Measurements from ENCODE around the gene DGCR6. TPM values are rescaled to one million over a fixed set of nuclear protein-coding genes. Genes with fewer than 3 reads are reported as not detected.
"Not testable (repeated sequence)": the region's sequence is repeated elsewhere in the genome, so short reads cannot be mapped to it uniquely, and the experiment has no call there.

The DGCR6 gene
- total RNA-seq, 1 donor from 2014 or later = 26.1 TPM

GRCh38 chr22:18953128-18953527, 47.0 kb downstream of the DGCR6 start:
- H3K36me3 ChIP-seq (ENCODE audit: control insufficient read depth in 3 of 3, insufficient read depth in 3 of 3, low read length in 3 of 3); H3K27ac ChIP-seq (ENCODE audit: low read depth, low read length); H3K4me3 ChIP-seq (ENCODE audit: low read length in 3 of 3); H3K9ac ChIP-seq (ENCODE audit: low read depth in 1 of 3, low read length in 3 of 3); H3K4me1 ChIP-seq (ENCODE audit: control insufficient read depth in 3 of 3, insufficient read depth in 3 of 3, low read length in 3 of 3); H3K9me3 ChIP-seq (ENCODE audit: control insufficient read depth in 3 of 3, low read length in 3 of 3): not testable (repeated sequence)
- peaks cover 2 to 14% (median 3%) of the 10 kb centered on the region in 3 donors for H3K27me3 ChIP-seq (ENCODE audit: control insufficient read depth in 3 of 3, insufficient read depth in 3 of 3, low read length in 3 of 3)

GRCh38 chr22:18954303-18954989, 48.3 kb downstream of the DGCR6 start:
- not testable (repeated sequence) for H3K27me3 ChIP-seq (ENCODE audit: control insufficient read depth in 3 of 3, insufficient read depth in 3 of 3, low read length in 3 of 3); H3K4me1 ChIP-seq (ENCODE audit: control insufficient read depth in 3 of 3, insufficient read depth in 3 of 3, low read length in 3 of 3); H3K27ac ChIP-seq (ENCODE audit: low read depth, low read length); H3K4me3 ChIP-seq (ENCODE audit: low read length in 3 of 3); H3K9me3 ChIP-seq (ENCODE audit: control insufficient read depth in 3 of 3, low read length in 3 of 3); H3K36me3 ChIP-seq (ENCODE audit: control insufficient read depth in 3 of 3, insufficient read depth in 3 of 3, low read length in 3 of 3); H3K9ac ChIP-seq (ENCODE audit: low read depth in 1 of 3, low read length in 3 of 3)

- no peak overlapping the region for H3K4me3 ChIP-seq (ENCODE audit: low read length in 3 of 3)
- no peaks in the 10 kb centered on the region for H3K9me3 ChIP-seq (ENCODE audit: control insufficient read depth in 3 of 3, low read length in 3 of 3)
- no peaks in the 10 kb centered on the region for H3K4me1 ChIP-seq (ENCODE audit: control insufficient read depth in 3 of 3, insufficient read depth in 3 of 3, low read length in 3 of 3)
- H3K27me3 ChIP-seq (ENCODE audit: control insufficient read depth in 3 of 3, insufficient read depth in 3 of 3, low read length in 3 of 3) = peaks cover 0 to 6% (median 3%) of the 10 kb centered on the region in 3 donors
- H3K9ac ChIP-seq (ENCODE audit: low read depth in 1 of 3, low read length in 3 of 3) = no peak overlapping the region
- no peak overlapping the region for H3K27ac ChIP-seq (ENCODE audit: low read depth, low read length)
- no peaks in the 10 kb centered on the region for H3K36me3 ChIP-seq (ENCODE audit: control insufficient read depth in 3 of 3, insufficient read depth in 3 of 3, low read length in 3 of 3)
Observed at GRCh38 chr22:18954990-18955571, 49.0 kb downstream of the DGCR6 start.

GRCh38 chr22:18955696-18956095, 49.6 kb downstream of the DGCR6 start:
- H3K9me3 ChIP-seq (ENCODE audit: control insufficient read depth in 3 of 3, low read length in 3 of 3) = no peaks in the 10 kb centered on the region
- no peaks in the 10 kb centered on the region for H3K4me1 ChIP-seq (ENCODE audit: control insufficient read depth in 3 of 3, insufficient read depth in 3 of 3, low read length in 3 of 3)
- no peak overlapping the region for H3K27ac ChIP-seq (ENCODE audit: low read depth, low read length)
- H3K4me3 ChIP-seq (ENCODE audit: low read length in 3 of 3) = no peak overlapping the region
- no peaks in the 10 kb centered on the region for H3K36me3 ChIP-seq (ENCODE audit: control insufficient read depth in 3 of 3, insufficient read depth in 3 of 3, low read length in 3 of 3)
- H3K9ac ChIP-seq (ENCODE audit: low read depth in 1 of 3, low read length in 3 of 3) = no peak overlapping the region
- peaks cover 0 to 6% (median 3%) of the 10 kb centered on the region in 3 donors for H3K27me3 ChIP-seq (ENCODE audit: control insufficient read depth in 3 of 3, insufficient read depth in 3 of 3, low read length in 3 of 3)

- H3K9me3 ChIP-seq (ENCODE audit: control insufficient read depth in 3 of 3, low read length in 3 of 3); H3K27ac ChIP-seq (ENCODE audit: low read depth, low read length); H3K9ac ChIP-seq (ENCODE audit: low read depth in 1 of 3, low read length in 3 of 3); H3K36me3 ChIP-seq (ENCODE audit: control insufficient read depth in 3 of 3, insufficient read depth in 3 of 3, low read length in 3 of 3); H3K4me3 ChIP-seq (ENCODE audit: low read length in 3 of 3); H3K27me3 ChIP-seq (ENCODE audit: control insufficient read depth in 3 of 3, insufficient read depth in 3 of 3, low read length in 3 of 3); H3K4me1 ChIP-seq (ENCODE audit: control insufficient read depth in 3 of 3, insufficient read depth in 3 of 3, low read length in 3 of 3): not testable (repeated sequence)
Observed at GRCh38 chr22:18956121-18956895, 50.2 kb downstream of the DGCR6 start.

GRCh38 chr22:18956956-18957355, 50.8 kb downstream of the DGCR6 start:
- H3K36me3 ChIP-seq (ENCODE audit: control insufficient read depth in 3 of 3, insufficient read depth in 3 of 3, low read length in 3 of 3); H3K4me3 ChIP-seq (ENCODE audit: low read length in 3 of 3); H3K9ac ChIP-seq (ENCODE audit: low read depth in 1 of 3, low read length in 3 of 3); H3K27me3 ChIP-seq (ENCODE audit: control insufficient read depth in 3 of 3, insufficient read depth in 3 of 3, low read length in 3 of 3); H3K27ac ChIP-seq (ENCODE audit: low read depth, low read length); H3K4me1 ChIP-seq (ENCODE audit: control insufficient read depth in 3 of 3, insufficient read depth in 3 of 3, low read length in 3 of 3); H3K9me3 ChIP-seq (ENCODE audit: control insufficient read depth in 3 of 3, low read length in 3 of 3): not testable (repeated sequence)

- H3K36me3 ChIP-seq (ENCODE audit: control insufficient read depth in 3 of 3, insufficient read depth in 3 of 3, low read length in 3 of 3); H3K4me1 ChIP-seq (ENCODE audit: control insufficient read depth in 3 of 3, insufficient read depth in 3 of 3, low read length in 3 of 3); H3K9me3 ChIP-seq (ENCODE audit: control insufficient read depth in 3 of 3, low read length in 3 of 3); H3K4me3 ChIP-seq (ENCODE audit: low read length in 3 of 3); H3K27ac ChIP-seq (ENCODE audit: low read depth, low read length); H3K27me3 ChIP-seq (ENCODE audit: control insufficient read depth in 3 of 3, insufficient read depth in 3 of 3, low read length in 3 of 3); H3K9ac ChIP-seq (ENCODE audit: low read depth in 1 of 3, low read length in 3 of 3): not testable (repeated sequence)
Observed at GRCh38 chr22:18957621-18958320, 51.7 kb downstream of the DGCR6 start.

GRCh38 chr22:18958321-18958705, 52.2 kb downstream of the DGCR6 start:
- H3K9ac ChIP-seq (ENCODE audit: low read depth in 1 of 3, low read length in 3 of 3) = not testable (repeated sequence)

GRCh38 chr22:18958738-18959137, 52.6 kb downstream of the DGCR6 start:
- H3K9ac ChIP-seq (ENCODE audit: low read depth in 1 of 3, low read length in 3 of 3); H3K4me1 ChIP-seq (ENCODE audit: control insufficient read depth in 3 of 3, insufficient read depth in 3 of 3, low read length in 3 of 3); H3K4me3 ChIP-seq (ENCODE audit: low read length in 3 of 3); H3K27me3 ChIP-seq (ENCODE audit: control insufficient read depth in 3 of 3, insufficient read depth in 3 of 3, low read length in 3 of 3); H3K27ac ChIP-seq (ENCODE audit: low read depth, low read length); H3K36me3 ChIP-seq (ENCODE audit: control insufficient read depth in 3 of 3, insufficient read depth in 3 of 3, low read length in 3 of 3); H3K9me3 ChIP-seq (ENCODE audit: control insufficient read depth in 3 of 3, low read length in 3 of 3): not testable (repeated sequence)

More at GRCh38 chr22:18958321-18958705, 52.2 kb downstream of the DGCR6 start:
- H3K36me3 ChIP-seq (ENCODE audit: control insufficient read depth in 3 of 3, insufficient read depth in 3 of 3, low read length in 3 of 3); H3K27me3 ChIP-seq (ENCODE audit: control insufficient read depth in 3 of 3, insufficient read depth in 3 of 3, low read length in 3 of 3); H3K27ac ChIP-seq (ENCODE audit: low read depth, low read length); H3K9me3 ChIP-seq (ENCODE audit: control insufficient read depth in 3 of 3, low read length in 3 of 3); H3K4me1 ChIP-seq (ENCODE audit: control insufficient read depth in 3 of 3, insufficient read depth in 3 of 3, low read length in 3 of 3); H3K4me3 ChIP-seq (ENCODE audit: low read length in 3 of 3): not testable (repeated sequence)

GRCh38 chr22:18959266-18959665, 53.1 kb downstream of the DGCR6 start:
- not testable (repeated sequence) for H3K27ac ChIP-seq (ENCODE audit: low read depth, low read length); H3K9me3 ChIP-seq (ENCODE audit: control insufficient read depth in 3 of 3, low read length in 3 of 3); H3K9ac ChIP-seq (ENCODE audit: low read depth in 1 of 3, low read length in 3 of 3); H3K4me1 ChIP-seq (ENCODE audit: control insufficient read depth in 3 of 3, insufficient read depth in 3 of 3, low read length in 3 of 3); H3K4me3 ChIP-seq (ENCODE audit: low read length in 3 of 3); H3K36me3 ChIP-seq (ENCODE audit: control insufficient read depth in 3 of 3, insufficient read depth in 3 of 3, low read length in 3 of 3); H3K27me3 ChIP-seq (ENCODE audit: control insufficient read depth in 3 of 3, insufficient read depth in 3 of 3, low read length in 3 of 3)
